SU-DHL-6 (cell line): ENCODE results near the gene PTPN1.
"Not testable (repeated sequence)": the region's sequence is repeated elsewhere in the genome, so short reads cannot be mapped to it uniquely, and the experiment has no call there.

Source experiments
- H2AFZ ChIP-seq: fragments of 200-600 bp; sonication (generic); 2 replicates; pipeline ENCODE4 v1.6.1; 2014; ENCODE audit warnings: low read depth, mild to moderate bottlenecking, moderate library complexity, mixed read lengths, antibody characterized with exemption, low read length; ENCODE audit not compliant: severe bottlenecking
- H3F3A ChIP-seq: fragments of 200-600 bp; shearing (Covaris generic); 2 replicates; pipeline ENCODE4 v1.6.0; 2016; ENCODE audit warnings: antibody characterized with exemption, mild to moderate bottlenecking; ENCODE audit not compliant: insufficient read depth
- H3K27ac ChIP-seq: fragments of 200-600 bp; sonication (generic); 2 replicates; pipeline ENCODE4 v1.5.1; 2016; ENCODE audit warnings: low read depth, mild to moderate bottlenecking, low read length, moderate library complexity, mixed read lengths
- H3K27me3 ChIP-seq: fragments of 200-600 bp; sonication (generic), shearing (Covaris generic); 2 replicates; pipeline ENCODE4 v1.6.0; 2014; ENCODE audit warnings: mild to moderate bottlenecking, low read length
- H3K36me3 ChIP-seq: fragments of 200-600 bp; sonication (generic); 2 replicates; pipeline ENCODE4 v1.6.1; 2014; ENCODE audit warnings: mild to moderate bottlenecking, low read length, mixed read lengths
- H3K4me2 ChIP-seq: fragments of 300-600, 200-600 bp; shearing (Covaris generic), sonication (generic); 2 replicates; pipeline ENCODE4 v1.6.0; 2014; ENCODE audit warnings: low read length, low read depth, mild to moderate bottlenecking; ENCODE audit not compliant: poor library complexity, severe bottlenecking
- H3K4me3 ChIP-seq: fragments of 200-600 bp; sonication (generic); 2 replicates; pipeline ENCODE4 v1.5.1; 2014; ENCODE audit warnings: antibody characterized with exemption, low read length, mild to moderate bottlenecking, mixed read lengths; ENCODE audit not compliant: insufficient read depth, poor library complexity, severe bottlenecking
- H3K79me2 ChIP-seq: fragments of 200-600 bp; sonication (generic); 2 replicates; pipeline ENCODE4 v1.6.1; 2014; ENCODE audit warnings: mild to moderate bottlenecking, low read length, moderate library complexity; ENCODE audit not compliant: insufficient read depth
- H3K9ac ChIP-seq: fragments of 200-600 bp; sonication (generic); 2 replicates; pipeline ENCODE4 v1.7.0; 2014; ENCODE audit warnings: mild to moderate bottlenecking, low read length
- H3K9me2 ChIP-seq: fragments of 200-600 bp; sonication (generic); replicated peaks from 2 replicates; pipeline ENCODE4 v1.6.1; 2014; ENCODE audit warnings: low read length; ENCODE audit not compliant: insufficient read depth
- H3K9me3 ChIP-seq: fragments of 200-600 bp; sonication (generic); 2 replicates; pipeline ENCODE4 v1.6.1; 2014; ENCODE audit warnings: low read length, mixed read lengths; ENCODE audit not compliant: insufficient read depth
- H4K20me1 ChIP-seq: fragments of 200-600 bp; sonication (generic); 2 replicates; pipeline ENCODE4 v1.6.1; 2014; ENCODE audit warnings: low read depth, mild to moderate bottlenecking, antibody characterized with exemption, low read length, moderate library complexity, mixed read lengths
- EZH2phosphoT487 ChIP-seq: fragments of 200-600 bp; sonication (generic), shearing (Covaris generic); conservative IDR thresholded peaks from 2 replicates; pipeline ENCODE4 v1.6.1; 2018; ENCODE audit warnings: mild to moderate bottlenecking, antibody characterized with exemption, low read length, moderate library complexity, mixed read lengths
- TF ChIP-seq, protein P1 (sequence below): fragments of 200-600 bp; sonication (generic); IDR thresholded peaks from one replicate; pipeline ENCODE4 v1.5.1; 2017; ENCODE audit warnings: antibody characterized with exemption, mild to moderate bottlenecking, low read length, moderate library complexity; ENCODE audit not compliant: insufficient read depth, poor library complexity, severe bottlenecking

PTPN1 gene

DNA sequence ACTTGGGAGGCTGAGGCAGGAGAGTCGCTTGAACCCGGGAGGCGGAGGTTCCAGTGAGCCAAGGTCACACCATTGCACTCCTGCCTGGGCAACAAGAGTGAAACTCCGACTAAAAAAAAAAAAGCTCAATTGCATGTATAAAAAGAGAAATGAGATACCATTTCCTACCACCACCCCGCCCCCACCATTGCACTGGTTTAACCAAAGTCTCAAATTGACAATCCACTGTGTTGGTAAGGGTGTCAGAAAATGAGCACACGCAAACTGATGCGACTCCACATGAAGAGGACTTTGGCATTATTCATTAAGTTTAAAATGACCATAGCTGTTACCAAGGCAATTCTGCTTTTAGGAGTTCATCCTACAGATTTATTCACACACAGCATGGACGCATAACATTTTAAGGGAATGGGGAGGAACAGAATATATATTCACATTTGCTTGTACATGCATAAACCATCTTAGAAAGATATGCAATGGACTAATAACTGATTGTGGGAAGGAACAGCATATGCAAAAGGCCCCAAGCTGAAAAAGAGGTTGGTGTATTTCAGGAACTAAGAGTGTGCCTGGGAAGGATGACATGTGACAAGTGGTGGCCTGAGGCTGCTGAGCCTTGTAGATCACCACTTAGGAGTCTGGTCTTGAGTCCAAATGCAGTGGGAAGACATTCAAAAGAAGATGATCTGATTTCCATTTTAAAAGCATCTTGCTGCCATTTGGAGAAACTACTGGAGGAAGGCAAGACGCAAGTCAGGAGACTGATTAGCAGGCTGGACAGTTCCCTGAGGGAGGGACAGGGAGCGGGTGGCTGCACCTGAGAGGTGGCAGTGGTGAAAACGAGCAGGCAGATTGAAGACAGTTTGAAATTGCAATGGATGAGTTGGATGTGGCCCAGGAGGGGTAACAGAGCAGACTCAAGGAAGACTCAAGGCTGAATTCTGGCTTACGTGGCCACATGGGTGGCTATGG is 37.2 kb upstream of the PTPN1 start:
- Histone ChIP-seq H3K79me2 (no peaks in the 10 kb centered on the region), H3K9me3 (no peaks in the 10 kb centered on the region), H3K4me3 (no peak overlapping the region), H3K27ac (no peak overlapping the region), H3K9ac (no peak overlapping the region), H3K27me3 (no peaks in the 10 kb centered on the region), H3F3A (no peaks in the 10 kb centered on the region), H3K4me2 (no peak overlapping the region), H4K20me1 (no peaks in the 10 kb centered on the region), H3K9me2 (no peaks in the 10 kb centered on the region), H3K36me3 (no peaks in the 10 kb centered on the region), H2AFZ (no peak overlapping the region)
- no peak for TF ChIP-seq EZH2phosphoT487
- TF ChIP-seq, protein P1, sequence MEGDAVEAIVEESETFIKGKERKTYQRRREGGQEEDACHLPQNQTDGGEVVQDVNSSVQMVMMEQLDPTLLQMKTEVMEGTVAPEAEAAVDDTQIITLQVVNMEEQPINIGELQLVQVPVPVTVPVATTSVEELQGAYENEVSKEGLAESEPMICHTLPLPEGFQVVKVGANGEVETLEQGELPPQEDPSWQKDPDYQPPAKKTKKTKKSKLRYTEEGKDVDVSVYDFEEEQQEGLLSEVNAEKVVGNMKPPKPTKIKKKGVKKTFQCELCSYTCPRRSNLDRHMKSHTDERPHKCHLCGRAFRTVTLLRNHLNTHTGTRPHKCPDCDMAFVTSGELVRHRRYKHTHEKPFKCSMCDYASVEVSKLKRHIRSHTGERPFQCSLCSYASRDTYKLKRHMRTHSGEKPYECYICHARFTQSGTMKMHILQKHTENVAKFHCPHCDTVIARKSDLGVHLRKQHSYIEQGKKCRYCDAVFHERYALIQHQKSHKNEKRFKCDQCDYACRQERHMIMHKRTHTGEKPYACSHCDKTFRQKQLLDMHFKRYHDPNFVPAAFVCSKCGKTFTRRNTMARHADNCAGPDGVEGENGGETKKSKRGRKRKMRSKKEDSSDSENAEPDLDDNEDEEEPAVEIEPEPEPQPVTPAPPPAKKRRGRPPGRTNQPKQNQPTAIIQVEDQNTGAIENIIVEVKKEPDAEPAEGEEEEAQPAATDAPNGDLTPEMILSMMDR, result no peak

GRCh38 chr20:50474356-50474755 is 35.8 kb upstream of the PTPN1 start:
- H3K4me2 ChIP-seq, H4K20me1 ChIP-seq, H3K9me3 ChIP-seq, H3F3A ChIP-seq, H3K9ac ChIP-seq, H3K79me2 ChIP-seq, H3K9me2 ChIP-seq, H2AFZ ChIP-seq, H3K36me3 ChIP-seq, H3K27me3 ChIP-seq, H3K4me3 ChIP-seq, H3K27ac ChIP-seq: not testable (repeated sequence)

GRCh38 chr20:50475681-50476292 is 34.4 kb upstream of the PTPN1 start:
- H3K4me3 ChIP-seq, result no peak overlapping the region
- H3F3A ChIP-seq, result no peaks in the 10 kb centered on the region
- no peak for TF ChIP-seq EZH2phosphoT487
- TF ChIP-seq, protein P1, result no peak
- H3K79me2 ChIP-seq, result no peaks in the 10 kb centered on the region
- no peak overlapping the region for H3K27ac ChIP-seq
- no peak overlapping the region for H3K9ac ChIP-seq
- H4K20me1 ChIP-seq, result no peaks in the 10 kb centered on the region
- H3K9me3 ChIP-seq, result no peaks in the 10 kb centered on the region
- no peaks in the 10 kb centered on the region for H3K9me2 ChIP-seq
- H3K27me3 ChIP-seq, result no peaks in the 10 kb centered on the region
- no peak overlapping the region for H3K4me2 ChIP-seq
- H3K36me3 ChIP-seq, result no peaks in the 10 kb centered on the region
- no peak overlapping the region for H2AFZ ChIP-seq

GRCh38 chr20:50477239-50477872 is 32.8 kb upstream of the PTPN1 start:
- Histone ChIP-seq H3K27me3 (no peaks in the 10 kb centered on the region), H3K4me2 (no peak overlapping the region), H3K9ac (no peak overlapping the region), H3K27ac (no peak overlapping the region), H3K4me3 (no peak overlapping the region), H3F3A (no peaks in the 10 kb centered on the region), H4K20me1 (no peaks in the 10 kb centered on the region), H3K9me2 (no peaks in the 10 kb centered on the region), H3K36me3 (no peaks in the 10 kb centered on the region), H3K9me3 (no peaks in the 10 kb centered on the region), H3K79me2 (no peaks in the 10 kb centered on the region), H2AFZ (no peak overlapping the region)
- TF ChIP-seq EZH2phosphoT487, result no peak
- TF ChIP-seq, protein P1, result no peak
